CD4-positive, alpha-beta T cell treated with Interferon alpha-2 for 1 hour (primary cell): Measurements from ENCODE around the gene RABL3.
"Not testable (repeated sequence)": the region's sequence is repeated elsewhere in the genome, so short reads cannot be mapped to it uniquely, and the experiment has no call there.

Source experiments
- DNase-seq, 2 donors: peaks; one replicate each; pipeline ENCODE4 v3.0.0-alpha.2; 2020 to 2022

RABL3 gene

DNA sequence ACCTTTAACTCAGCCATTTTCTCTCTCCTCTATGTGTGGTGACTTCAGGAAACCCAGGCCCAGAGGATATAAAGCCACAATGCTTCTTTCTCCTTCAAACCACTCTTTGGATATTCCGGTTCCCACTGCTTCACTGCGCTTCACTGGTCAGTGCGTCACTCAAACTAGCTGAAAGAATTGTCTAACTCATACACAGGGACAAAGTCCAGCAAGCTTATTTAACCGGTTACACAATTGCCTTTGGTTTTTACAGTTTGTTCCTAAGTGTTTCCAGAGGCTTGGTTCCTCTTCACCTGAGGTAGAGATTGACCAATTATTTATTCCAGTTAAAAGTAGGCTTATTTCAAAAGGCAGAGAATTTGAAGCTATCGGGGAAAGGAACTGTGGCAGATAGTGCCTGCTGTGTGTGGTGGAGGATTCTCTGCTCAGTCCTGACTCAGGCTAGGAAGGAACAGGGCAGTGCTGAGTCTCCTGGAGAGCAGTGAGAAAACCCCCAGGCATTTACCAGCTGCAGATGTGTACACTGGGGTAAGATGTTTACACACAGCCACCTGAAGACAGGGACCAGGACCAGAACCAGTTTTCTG is 60.1 kb downstream of the RABL3 start, which contains the start of gene HGD:
Gene HGD (minus strand): TSS at position 145 of the 587 bp plus-strand sequence. CDS start 128 bp downstream, at position 17.
- no peak for DNase-seq

- no peak for DNase-seq
These were observed 60.7 kb downstream of the RABL3 start for GRCh38 chr3:120681506-120682038.

DNA sequence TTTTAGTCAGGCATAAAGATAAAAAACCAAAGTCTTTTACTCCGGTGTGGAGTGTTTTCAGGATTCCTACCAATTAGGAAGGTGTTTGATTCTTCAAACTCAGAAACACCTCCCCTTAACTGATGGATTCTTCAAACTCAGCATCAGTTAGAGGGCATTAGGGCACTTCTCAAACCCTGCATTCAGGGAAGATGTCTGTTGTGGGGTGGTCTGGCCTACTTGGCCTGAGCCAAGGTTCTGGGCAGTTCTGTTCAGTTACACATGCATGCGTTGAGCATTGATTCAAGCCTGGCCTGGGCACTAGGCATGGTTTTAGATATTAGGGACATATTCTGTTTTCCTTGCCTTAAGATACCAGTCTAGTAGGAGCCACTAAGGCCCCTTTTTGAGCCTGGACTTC is 61.3 kb downstream of the RABL3 start:
- no peak for DNase-seq

GRCh38 chr3:120680193-120680894 is 62.0 kb downstream of the RABL3 start:
- no peak for DNase-seq

DNA sequence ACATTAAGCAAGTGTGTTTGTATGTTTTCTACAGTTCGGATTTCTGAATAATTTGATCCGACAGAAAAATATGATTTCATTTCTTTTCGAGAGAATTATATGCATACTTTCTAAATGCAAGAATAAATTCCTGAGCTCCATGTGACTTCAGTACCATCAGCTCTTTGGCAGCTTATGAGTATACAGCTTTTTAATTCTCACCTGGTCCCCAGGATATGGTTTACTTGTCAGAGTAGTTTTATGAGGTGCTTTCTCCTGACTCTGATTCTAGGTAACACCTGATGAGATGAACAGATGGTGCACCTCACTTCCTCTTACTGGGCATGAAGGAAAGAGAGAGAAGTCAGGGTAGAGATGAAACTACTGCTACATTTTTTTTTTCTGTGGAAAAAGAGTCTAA is 63.3 kb downstream of the RABL3 start:
- DNase-seq = no peak

DNA sequence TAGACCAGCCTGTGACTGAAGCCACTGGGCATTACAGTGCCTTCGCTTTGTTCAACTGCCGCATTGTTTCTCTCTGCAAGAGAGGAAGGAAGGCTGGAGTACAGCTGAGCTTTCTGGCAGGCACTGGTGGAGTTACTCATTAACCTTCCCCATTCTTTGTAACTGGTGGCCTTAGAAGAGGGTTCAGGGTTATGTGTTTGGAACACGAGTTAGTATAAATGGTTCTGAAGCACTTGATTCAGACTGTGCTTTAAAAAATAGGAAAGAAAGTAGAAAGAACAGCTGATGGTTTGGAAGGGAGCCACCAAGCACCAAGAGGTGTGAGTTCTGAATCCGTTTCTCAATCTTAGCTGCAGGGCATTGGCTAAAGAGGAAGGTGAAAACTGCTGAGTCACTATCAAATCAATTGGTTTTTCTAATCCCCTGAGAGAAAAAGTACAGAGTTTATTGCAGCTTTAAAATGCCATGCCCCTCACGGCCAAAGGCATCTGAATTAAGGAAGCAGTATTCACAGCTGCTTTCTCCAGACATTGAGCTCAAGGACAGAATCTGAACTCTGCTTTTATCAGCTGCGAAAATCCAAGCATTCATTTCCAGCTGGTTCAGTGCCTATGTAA is 63.9 kb downstream of the RABL3 start:
- no peak for DNase-seq

GRCh38 chr3:120677193-120677592 is 65.1 kb downstream of the RABL3 start:
- DNase-seq = not testable (repeated sequence)

DNA sequence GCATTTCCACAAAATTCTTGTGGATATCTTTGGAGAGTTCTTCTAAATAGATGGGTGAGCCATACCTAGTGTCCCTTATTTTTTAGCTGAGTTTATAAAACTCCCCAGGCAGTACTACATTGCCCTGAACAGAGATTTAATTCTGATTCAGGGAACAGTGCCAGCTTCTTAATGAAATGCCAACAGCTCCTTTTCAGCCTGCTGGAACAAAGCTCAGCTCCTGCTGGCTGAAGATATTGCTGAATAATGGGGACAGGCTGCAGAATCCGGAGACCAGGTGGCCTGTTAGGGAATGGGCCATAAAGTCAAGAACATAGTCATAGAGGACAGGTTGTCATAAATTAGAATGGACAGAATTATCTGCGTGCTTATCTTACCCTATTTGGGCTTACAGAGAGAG is 69.2 kb downstream of the RABL3 start:
- no peak for DNase-seq

DNA sequence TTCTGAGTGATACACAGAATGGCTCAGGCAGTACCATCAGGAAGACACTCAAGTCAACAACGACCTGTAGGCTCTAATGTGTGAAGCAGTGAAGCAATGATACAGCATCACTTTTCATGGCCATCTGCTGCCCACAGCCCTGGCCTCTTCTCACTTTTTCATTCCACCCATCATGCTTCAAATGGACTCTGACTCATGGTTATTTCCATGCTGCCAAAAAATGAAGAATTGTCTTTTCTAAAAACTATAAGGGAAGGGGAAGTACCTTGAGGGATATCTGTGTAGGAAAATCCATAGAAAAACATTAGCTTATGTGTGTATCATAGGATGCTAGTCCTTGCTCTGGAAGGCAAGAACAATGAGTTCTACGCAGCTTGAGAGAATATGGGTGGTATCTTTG is 71.7 kb downstream of the RABL3 start:
- no peak for DNase-seq

GRCh38 chr3:120664926-120665325 is 77.4 kb downstream of the RABL3 start:
- no peak for DNase-seq

DNA sequence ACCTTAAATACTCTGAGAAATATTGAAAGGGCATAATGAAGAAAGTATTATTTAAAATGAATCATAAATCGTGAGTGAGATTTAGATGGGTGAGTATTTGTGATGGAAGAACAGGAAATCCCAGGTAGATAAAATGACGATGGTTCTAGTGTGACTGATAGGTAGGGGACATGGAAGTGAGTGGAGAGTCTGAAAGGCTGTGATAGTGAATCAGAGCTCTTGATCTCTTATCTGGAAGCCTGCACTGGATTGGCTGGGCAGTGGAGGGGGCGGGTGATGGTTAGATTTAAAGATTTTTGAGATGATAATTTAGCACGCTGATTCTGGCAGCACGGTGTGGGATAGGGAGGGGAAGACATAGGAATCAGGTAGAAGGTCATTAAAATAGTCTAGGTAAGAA is 80.4 kb downstream of the RABL3 start:
- no peak for DNase-seq

- DNase-seq = no peak
These were observed 81.0 kb downstream of the RABL3 start for GRCh38 chr3:120661106-120661905.

- DNase-seq = no peak
These were observed 82.5 kb downstream of the RABL3 start for GRCh38 chr3:120659834-120660233.

GRCh38 chr3:120659285-120659684 is 83.0 kb downstream of the RABL3 start:
- no peak for DNase-seq

DNA sequence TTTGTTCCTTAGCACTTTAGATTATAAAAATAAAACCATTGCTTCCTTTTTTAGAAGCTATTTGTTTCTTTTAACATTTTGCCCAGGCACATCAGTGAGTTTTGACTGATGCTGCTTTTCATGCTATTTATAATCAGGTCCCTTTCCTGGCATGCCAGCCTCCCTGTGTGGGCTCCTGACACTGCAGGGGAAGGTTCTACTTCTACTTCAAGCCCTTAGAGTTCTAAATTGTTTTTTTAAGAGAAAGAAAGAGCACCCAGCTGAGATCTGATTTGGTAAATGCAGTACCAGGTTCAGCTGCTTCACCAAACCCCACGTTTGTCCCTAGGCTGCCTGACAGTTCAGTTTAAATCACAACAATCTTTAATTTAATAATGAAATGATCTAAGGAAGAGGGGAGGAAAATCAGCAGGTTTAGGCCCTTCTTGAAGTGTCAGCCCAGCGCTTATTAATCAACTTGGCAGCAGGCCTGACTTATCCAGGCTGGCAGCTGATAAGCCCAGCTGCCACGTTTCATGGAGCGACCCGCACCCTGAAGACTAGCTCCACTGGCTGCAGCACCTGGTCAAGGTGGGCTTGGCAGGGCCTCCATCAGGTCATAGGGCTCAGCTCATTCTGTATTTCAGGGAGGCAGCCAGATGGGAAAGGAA is 89.3 kb downstream of the RABL3 start:
- DNase-seq = no peak

GRCh38 chr3:120652281-120652680 is 90.0 kb downstream of the RABL3 start:
- DNase-seq = no peak

GRCh38 chr3:120650311-120650710 is 92.0 kb downstream of the RABL3 start:
- DNase-seq = no peak

DNA sequence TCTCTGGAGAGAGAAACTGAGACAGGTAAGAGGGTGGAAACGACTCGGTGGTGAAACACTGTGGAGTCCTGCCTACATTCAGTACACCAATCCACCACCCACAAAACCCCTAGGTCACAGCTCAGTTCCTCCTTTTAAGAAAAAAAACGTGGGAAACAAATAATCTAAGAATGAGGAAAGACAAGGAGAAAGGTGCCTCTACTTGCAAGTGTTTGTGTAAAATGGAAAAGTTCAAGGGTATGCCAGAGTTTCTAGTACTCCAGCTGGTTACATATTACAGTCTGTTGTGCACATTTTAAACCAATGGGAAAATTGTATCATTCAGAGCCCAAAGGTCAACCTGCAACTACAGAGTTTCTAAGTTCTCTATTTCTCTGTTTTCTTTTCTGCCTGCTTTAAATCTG is 92.5 kb downstream of the RABL3 start:
- DNase-seq = no peak

- DNase-seq = no peak
These were observed 94.0 kb downstream of the RABL3 start for GRCh38 chr3:120648290-120648689.

- DNase-seq = no peak
These were observed 95.4 kb downstream of the RABL3 start for GRCh38 chr3:120646771-120647432.

GRCh38 chr3:120645083-120645845 is 97.1 kb downstream of the RABL3 start:
- no peak for DNase-seq
